NCI-H187 (cell line): ENCODE measurements around the gene SLC24A3.

ENCODE experiments used
- DNase-seq, 2 experiments: peaks; one replicate each; lab custom pipeline; 2025; lab: John Stamatoyannopoulos, UW

Gene SLC24A3

GRCh38 chr20:19598117-19598850 is 385.8 kb downstream of the SLC24A3 start:
- no peak for DNase-seq

GRCh38 chr20:19599200-19599599 is 386.8 kb downstream of the SLC24A3 start:
- no peak for DNase-seq

GRCh38 chr20:19600042-19600441 is 387.6 kb downstream of the SLC24A3 start:
- no peak for DNase-seq

- no peak for DNase-seq
Observed at GRCh38 chr20:19601126-19601810, 388.8 kb downstream of the SLC24A3 start.

GRCh38 chr20:19602675-19603375 is 390.4 kb downstream of the SLC24A3 start:
- no peak for DNase-seq

GRCh38 chr20:19603376-19603750 is 390.9 kb downstream of the SLC24A3 start:
- no peak for DNase-seq

- DNase-seq, result no peak
Observed at GRCh38 chr20:19605786-19606485, 393.5 kb downstream of the SLC24A3 start.

GRCh38 chr20:19609642-19610223 is 397.3 kb downstream of the SLC24A3 start:
- no peak for DNase-seq

GRCh38 chr20:19615629-19616028 is 403.2 kb downstream of the SLC24A3 start:
- DNase-seq, result no peak

- no peak for DNase-seq
Observed at GRCh38 chr20:19616081-19616480, 403.6 kb downstream of the SLC24A3 start.

- no peak for DNase-seq
Observed at GRCh38 chr20:19616620-19617019, 404.2 kb downstream of the SLC24A3 start.

GRCh38 chr20:19617256-19617655 is 404.8 kb downstream of the SLC24A3 start:
- no peak for DNase-seq

- no peak for DNase-seq
Observed at GRCh38 chr20:19618711-19619110, 406.3 kb downstream of the SLC24A3 start.

GRCh38 chr20:19619904-19620430 is 407.5 kb downstream of the SLC24A3 start:
- no peak for DNase-seq

- DNase-seq, result no peak
Observed at GRCh38 chr20:19620446-19620845, 408.0 kb downstream of the SLC24A3 start.

GRCh38 chr20:19621072-19621471 is 408.6 kb downstream of the SLC24A3 start:
- no peak for DNase-seq

GRCh38 chr20:19624221-19624965 is 412.0 kb downstream of the SLC24A3 start:
- DNase-seq, result no peak

GRCh38 chr20:19625426-19625825 is 413.0 kb downstream of the SLC24A3 start:
- DNase-seq, result no peak

- no peak for DNase-seq
Observed at GRCh38 chr20:19626896-19627295, 414.5 kb downstream of the SLC24A3 start.

- DNase-seq, result peak in 1 of 2 experiments; percentile 14
Observed at GRCh38 chr20:19628570-19629134, 416.2 kb downstream of the SLC24A3 start.

GRCh38 chr20:19631410-19631809 is 419.0 kb downstream of the SLC24A3 start:
- no peak for DNase-seq
